ENCODE data around the gene SIRT3.

GRCh38 chr11:271319-271715, 35.2 kb upstream of the SIRT3 start:
- TF ChIP-seq, protein P1, sequence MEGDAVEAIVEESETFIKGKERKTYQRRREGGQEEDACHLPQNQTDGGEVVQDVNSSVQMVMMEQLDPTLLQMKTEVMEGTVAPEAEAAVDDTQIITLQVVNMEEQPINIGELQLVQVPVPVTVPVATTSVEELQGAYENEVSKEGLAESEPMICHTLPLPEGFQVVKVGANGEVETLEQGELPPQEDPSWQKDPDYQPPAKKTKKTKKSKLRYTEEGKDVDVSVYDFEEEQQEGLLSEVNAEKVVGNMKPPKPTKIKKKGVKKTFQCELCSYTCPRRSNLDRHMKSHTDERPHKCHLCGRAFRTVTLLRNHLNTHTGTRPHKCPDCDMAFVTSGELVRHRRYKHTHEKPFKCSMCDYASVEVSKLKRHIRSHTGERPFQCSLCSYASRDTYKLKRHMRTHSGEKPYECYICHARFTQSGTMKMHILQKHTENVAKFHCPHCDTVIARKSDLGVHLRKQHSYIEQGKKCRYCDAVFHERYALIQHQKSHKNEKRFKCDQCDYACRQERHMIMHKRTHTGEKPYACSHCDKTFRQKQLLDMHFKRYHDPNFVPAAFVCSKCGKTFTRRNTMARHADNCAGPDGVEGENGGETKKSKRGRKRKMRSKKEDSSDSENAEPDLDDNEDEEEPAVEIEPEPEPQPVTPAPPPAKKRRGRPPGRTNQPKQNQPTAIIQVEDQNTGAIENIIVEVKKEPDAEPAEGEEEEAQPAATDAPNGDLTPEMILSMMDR (IDR thresholded peaks at IDR 0.05) = no peak
- no peak for TF ChIP-seq EZH2 (IDR thresholded peaks at IDR 0.05)
- no peak for TF ChIP-seq EZH2phosphoT487 (IDR thresholded peaks at IDR 0.05)

Measured in neural progenitor cell (in vitro differentiated cells).